HG03432 (cell line): ENCODE measurements around the gene INPP5K.

Experiments used
- ATAC-seq: cut with Tn5 transposase; IDR thresholded peaks from one replicate; pipeline ENCODE4 v1.9.1; 2021; ENCODE audit warnings: mild to moderate bottlenecking, moderate library complexity; ENCODE audit not compliant: unreplicated experiment

The INPP5K gene

GRCh38 chr17:1486802-1487695 lies 29.4 kb downstream of the INPP5K start:
- ATAC-seq = no peak

DNA sequence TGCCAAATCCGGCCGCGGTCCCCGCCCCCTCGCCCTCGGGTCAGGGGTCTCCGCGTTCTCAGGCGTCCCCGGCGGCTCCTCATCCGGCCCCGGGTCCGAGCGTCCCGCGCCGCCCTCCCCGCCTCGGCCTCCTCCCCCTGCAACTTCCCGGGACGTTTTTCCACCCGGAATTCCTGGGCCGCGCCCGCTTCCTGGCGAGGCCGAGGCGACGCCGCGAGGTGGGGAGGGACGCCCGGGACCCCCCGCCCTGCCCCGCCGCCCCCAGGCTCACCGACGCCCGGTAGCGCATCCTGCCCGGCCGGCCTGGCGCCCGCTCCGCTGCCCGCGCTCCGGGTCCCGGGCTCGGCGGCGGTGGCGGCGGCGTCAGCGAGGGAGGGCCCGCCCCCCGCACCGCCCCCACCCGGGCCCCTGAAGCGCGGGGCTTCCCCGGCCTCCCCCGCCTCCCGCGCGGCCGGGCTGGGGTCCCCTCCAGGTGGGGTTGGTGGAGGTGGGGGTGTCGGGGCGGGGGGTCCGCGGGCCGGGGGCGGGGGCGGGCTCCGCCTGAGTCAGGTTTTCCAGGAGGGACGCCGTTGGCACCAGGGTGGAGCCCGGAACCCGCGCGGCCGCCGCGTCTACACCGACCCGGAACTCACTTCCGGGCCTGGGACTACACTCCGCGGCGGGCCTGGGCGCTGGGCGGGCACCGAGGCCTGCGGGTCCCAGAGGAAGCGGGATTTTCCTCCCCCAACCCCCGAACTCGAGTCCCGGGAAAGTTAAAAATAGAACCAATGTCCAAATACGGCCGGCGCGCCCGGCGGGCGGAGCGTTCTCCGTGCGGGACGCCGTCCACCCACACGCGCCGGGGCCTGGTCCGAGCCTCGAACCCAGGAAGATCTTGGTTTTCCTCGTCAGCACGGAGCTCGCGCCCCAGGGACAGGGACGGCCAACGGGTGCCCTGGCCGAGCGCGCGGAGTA lies 30.7 kb downstream of the INPP5K start:
- ATAC-seq = no peak

- ATAC-seq = peak; percentile 37
These were observed 31.6 kb downstream of the INPP5K start for GRCh38 chr17:1484676-1485422.

DNA sequence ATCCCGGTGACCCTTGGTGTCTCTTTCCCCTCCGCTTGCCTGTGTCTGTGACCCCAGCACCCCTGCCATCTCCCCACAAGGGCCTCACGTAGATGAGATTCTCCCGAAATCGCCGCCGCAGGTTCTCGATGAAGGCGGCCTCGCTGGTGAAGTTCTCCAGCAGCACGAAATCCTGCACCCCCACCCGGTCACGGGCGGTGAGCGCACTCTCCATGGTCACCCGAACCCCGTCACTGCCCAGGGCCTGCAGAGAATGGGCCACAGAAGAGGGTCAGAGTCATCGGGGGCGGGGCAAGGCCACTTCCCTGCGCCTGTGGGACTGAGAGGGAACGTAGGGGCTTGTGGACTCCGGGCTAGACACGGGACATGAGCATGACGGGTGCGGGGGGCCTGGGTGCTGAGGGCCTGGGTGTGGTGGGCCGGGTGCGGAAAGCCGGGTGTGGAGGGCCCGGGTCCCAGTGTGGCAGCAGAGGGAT lies 32.3 kb downstream of the INPP5K start:
- no peak for ATAC-seq

DNA sequence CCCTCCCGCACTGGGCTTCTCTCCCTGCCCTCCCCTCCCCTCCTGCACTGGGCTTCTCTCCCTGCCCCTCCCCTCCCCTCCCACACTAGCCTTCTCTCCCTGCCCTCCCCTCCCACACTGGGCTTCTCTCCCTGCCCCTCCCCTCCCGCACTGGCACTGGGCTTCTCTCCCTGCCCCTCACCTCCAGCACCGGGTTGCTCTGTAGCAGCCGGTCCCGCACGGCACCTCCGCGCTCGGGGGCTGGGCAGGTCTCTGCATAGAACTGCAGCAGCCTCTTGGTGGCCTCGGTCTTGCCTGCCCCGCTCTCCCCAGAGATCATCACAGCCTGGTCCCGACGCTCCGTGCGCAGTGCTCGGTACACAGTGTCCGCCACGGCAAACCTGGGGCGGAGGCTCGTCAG lies 33.7 kb downstream of the INPP5K start:
- ATAC-seq = no peak

GRCh38 chr17:1481736-1482135 lies 34.7 kb downstream of the INPP5K start:
- no peak for ATAC-seq

GRCh38 chr17:1480747-1481465 lies 35.5 kb downstream of the INPP5K start:
- ATAC-seq = no peak

- ATAC-seq = no peak
These were observed 38.0 kb downstream of the INPP5K start for GRCh38 chr17:1478418-1478817.

GRCh38 chr17:1475321-1475854 lies 41.0 kb downstream of the INPP5K start:
- ATAC-seq = peak; percentile 11

GRCh38 chr17:1474402-1475189 lies 41.8 kb downstream of the INPP5K start:
- peak; percentile 59 for ATAC-seq

DNA sequence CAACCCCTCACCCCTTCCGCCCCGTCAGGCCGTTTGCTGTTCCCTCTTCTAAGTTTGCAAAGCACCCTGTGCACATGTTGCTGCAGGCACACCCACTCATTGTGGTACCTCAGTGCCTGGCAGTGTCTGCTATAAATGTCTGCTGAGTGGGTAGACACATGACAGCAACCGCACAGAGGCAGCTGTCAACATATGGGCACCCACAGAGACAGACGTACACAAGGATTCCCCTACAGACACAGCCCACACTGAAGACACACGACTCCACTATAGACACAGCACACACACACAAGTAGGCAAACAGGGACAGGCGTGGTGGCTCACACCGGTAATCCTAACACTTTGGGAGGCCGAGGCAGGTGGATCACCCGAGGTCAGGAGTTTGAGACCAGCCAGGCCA lies 42.6 kb downstream of the INPP5K start:
- no peak for ATAC-seq

DNA sequence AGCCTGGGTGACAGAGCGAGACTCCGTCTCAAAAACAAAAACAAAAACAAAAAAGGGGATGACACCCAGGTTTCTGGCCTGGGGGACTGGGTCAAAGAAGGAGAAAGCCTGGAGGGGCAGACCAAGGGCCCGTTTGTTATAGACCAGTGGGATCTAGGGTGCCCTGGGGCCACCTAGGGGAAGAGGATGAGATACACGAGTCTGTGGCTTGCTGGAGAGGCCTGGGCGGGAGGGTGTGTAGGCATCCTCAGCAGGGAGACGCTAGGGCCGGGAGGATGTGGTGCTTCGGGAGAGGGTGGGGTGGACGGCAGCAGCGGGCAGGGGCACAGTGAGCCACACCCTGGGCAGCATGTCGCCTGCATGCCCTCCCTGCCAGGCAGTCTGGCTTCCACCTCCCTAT lies 43.2 kb downstream of the INPP5K start:
- ATAC-seq = no peak

DNA sequence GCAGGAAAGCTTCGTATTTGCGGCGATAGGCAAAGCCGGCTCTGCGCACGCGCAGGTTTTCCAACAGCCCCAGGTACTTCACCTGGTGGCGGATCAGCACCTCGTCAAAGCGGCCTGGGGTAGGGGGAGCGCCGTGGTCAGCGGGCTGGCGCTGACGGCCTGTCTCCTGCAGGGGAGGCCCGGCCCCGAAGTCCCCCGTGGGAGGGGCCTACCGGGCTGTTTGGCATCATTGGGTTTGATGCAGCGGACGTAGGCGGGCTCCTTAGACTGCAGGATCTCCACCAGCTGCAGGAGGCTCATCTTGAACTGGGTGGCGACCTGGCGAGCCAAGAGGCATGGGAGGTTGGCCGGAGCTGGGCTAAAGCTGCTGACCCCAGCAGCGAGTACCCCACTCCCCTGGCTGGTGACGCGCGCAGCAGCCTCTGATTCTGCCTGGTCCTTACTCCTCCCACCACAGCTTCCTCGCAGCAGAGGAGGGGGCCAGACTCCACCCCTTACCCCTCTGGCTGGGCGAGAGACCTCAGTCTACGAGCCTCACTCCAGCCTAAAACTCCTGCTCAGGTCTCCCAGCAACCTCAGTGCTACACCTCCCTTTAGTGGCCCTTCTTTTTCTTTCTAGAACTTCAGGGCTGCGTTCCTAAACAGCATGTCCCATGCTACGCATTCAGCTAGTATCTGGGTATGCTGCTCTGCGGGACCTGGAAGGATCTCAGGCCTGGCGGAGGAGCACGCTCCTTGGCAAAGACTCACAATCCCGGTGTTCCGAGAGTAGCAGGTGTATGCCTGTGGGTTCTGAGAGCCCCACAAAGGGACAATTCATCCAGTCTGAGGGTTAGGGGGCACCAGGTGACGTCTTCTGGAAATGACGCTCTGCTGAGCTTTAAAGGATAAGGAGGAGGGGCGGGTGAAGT lies 44.2 kb downstream of the INPP5K start:
- no peak for ATAC-seq

GRCh38 chr17:1471490-1471889 lies 44.9 kb downstream of the INPP5K start:
- no peak for ATAC-seq

DNA sequence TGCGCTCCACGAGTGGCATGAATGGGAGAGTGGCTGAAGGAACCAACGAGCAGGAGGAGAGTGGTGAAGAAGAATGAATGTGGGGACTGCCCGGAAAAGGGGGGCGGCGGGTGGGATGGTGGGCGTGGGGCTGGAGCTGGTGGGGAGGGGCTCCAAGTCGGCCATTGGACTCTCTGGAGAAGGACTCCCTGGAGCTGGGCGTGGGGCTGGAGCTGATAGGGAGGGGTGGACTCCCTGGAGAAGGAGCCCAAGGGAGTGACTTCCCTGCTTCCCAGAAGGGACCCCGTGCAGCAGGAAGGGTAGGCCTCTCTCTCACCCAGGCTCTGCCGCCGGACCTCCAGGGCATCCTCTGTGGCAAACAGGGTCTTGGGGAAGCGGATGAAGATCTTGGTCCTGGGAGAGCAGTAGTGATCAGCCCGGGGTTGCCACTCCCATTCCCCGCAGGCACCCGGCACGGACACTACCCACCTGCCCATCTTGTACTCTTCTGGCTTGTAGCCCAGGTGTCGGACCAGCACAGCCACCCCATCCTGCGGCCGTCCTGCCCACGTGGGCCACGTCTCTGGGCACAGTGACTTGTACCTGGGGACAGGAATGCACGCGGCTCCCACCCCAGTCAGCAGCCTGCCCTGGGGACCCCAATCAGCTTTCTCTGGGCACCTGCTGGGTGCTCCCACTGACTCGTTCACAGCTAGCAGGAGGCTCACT lies 45.5 kb downstream of the INPP5K start:
- no peak for ATAC-seq

DNA sequence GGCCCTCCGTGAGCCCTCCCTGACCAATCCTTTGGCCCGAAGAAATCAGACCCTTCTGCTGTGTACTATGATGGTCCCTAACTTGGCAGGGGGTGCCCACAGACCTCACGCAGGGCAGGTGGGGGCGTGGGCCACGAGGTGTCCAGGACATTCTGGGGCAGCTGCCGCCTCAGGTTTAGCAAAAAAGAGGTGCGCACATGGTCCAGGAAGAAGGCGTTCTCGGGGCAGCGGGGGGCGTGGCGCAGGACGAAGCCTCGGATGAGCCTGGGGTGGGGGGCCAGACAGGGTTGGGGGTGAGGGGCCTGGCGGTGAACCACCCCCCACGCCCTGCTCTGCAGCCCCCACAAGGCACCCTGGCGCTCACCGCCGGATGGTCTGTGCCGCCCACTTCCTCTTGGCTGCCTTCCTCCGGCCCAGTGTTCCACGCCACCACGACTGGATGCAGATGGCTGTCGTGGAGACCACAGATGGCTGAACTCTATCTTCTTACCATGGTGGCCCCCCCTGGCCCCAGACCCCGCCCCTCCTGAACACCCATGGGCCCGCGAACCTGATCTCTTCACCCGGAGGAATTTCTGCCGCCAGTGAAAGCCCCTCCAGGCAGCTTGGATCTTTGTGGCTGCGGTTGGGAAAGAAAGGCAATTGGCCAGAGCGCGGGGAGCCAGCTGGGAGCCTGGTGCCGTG lies 46.2 kb downstream of the INPP5K start:
- ATAC-seq = no peak
